H9 (cell line): ENCODE measurements around the gene GNG3. TPM values are rescaled to one million over a fixed set of nuclear protein-coding genes. Genes with fewer than 3 reads are reported as not detected.

Experiments used
- DNase-seq: peaks from one replicate; pipeline ENCODE4 v3.0.0-alpha.2; 2017
- H2AFZ ChIP-seq: one replicate; pipeline ENCODE4 v1.6.1; 2013; ENCODE audit warnings: mild to moderate bottlenecking, low read length, control low read depth, moderate library complexity
- H2AK5ac ChIP-seq: 2 replicates; pipeline ENCODE4 v1.6.1; 2013; ENCODE audit warnings: low read length, control low read depth, mixed read lengths; ENCODE audit not compliant: insufficient read length
- H2BK120ac ChIP-seq: one replicate; pipeline ENCODE4 v1.6.1; 2013; ENCODE audit warnings: low read depth, mild to moderate bottlenecking, low read length, control low read depth, inconsistent platforms; ENCODE audit not compliant: poor library complexity, severe bottlenecking
- H2BK12ac ChIP-seq: 2 replicates; pipeline ENCODE4 v1.6.1; 2013; ENCODE audit warnings: low read length, control low read depth, mixed read lengths, low read depth; ENCODE audit not compliant: insufficient read length
- H2BK15ac ChIP-seq: 2 replicates; pipeline ENCODE4 v1.6.1; 2013; ENCODE audit warnings: low read depth, low read length, control low read depth
- H2BK20ac ChIP-seq: one replicate; pipeline ENCODE4 v1.6.1; 2013; ENCODE audit warnings: low read depth, mild to moderate bottlenecking, low read length, control low read depth, inconsistent platforms; ENCODE audit not compliant: poor library complexity, severe bottlenecking
- H2BK5ac ChIP-seq: 2 replicates; pipeline ENCODE4 v1.6.1; 2013; ENCODE audit warnings: low read length, control low read depth, mixed read lengths; ENCODE audit not compliant: insufficient read length
- H3K14ac ChIP-seq: 2 replicates; pipeline ENCODE4 v1.6.1; 2013; ENCODE audit warnings: low read length, control low read depth; ENCODE audit not compliant: insufficient read depth
- H3K18ac ChIP-seq: 2 replicates; pipeline ENCODE4 v1.6.1; 2013; ENCODE audit warnings: low read depth, mild to moderate bottlenecking, mixed read lengths, low read length, control low read depth; ENCODE audit not compliant: insufficient read length
- H3K23ac ChIP-seq: 2 replicates; pipeline ENCODE4 v1.6.1; 2013; ENCODE audit warnings: low read length, control low read depth, mixed read lengths, low read depth; ENCODE audit not compliant: insufficient read length
- H3K23me2 ChIP-seq: 2 replicates; pipeline ENCODE4 v1.6.1; 2013; ENCODE audit warnings: low read depth, mild to moderate bottlenecking, mixed read lengths, low read length, control low read depth; ENCODE audit not compliant: insufficient read length, poor library complexity, severe bottlenecking
- H3K27ac ChIP-seq: 2 replicates; pipeline ENCODE4 v1.5.1; 2013; ENCODE audit warnings: low read length, control low read depth, mixed read lengths, low read depth; ENCODE audit not compliant: insufficient read length
- H3K27me3 ChIP-seq: 2 replicates; pipeline ENCODE4 v1.6.1; 2013; ENCODE audit warnings: low read length, control low read depth, inconsistent platforms; ENCODE audit not compliant: insufficient read depth
- H3K4ac ChIP-seq: 2 replicates; pipeline ENCODE4 v1.6.1; 2013; ENCODE audit warnings: low read depth, mild to moderate bottlenecking, control low read depth, inconsistent platforms, low read length, moderate library complexity
- H3K4me1 ChIP-seq: 2 replicates; pipeline ENCODE4 v1.6.1; 2013; ENCODE audit warnings: low read length, control low read depth, inconsistent platforms; ENCODE audit not compliant: insufficient read depth
- H3K4me2 ChIP-seq: 2 replicates; pipeline ENCODE4 v1.6.1; 2013; ENCODE audit warnings: low read length, control low read depth, mixed read lengths; ENCODE audit not compliant: insufficient read length, insufficient read depth
- H3K56ac ChIP-seq: 2 replicates; pipeline ENCODE4 v1.6.1; 2013; ENCODE audit warnings: low read depth, mild to moderate bottlenecking, mixed read lengths, low read length, control low read depth; ENCODE audit not compliant: insufficient read length
- H3K79me1 ChIP-seq: 2 replicates; pipeline ENCODE4 v1.6.1; 2013; ENCODE audit warnings: low read depth, mild to moderate bottlenecking, moderate library complexity, low read length, control low read depth, inconsistent platforms; ENCODE audit not compliant: insufficient read depth, poor library complexity, severe bottlenecking
- H3K79me2 ChIP-seq: 2 replicates; pipeline ENCODE4 v1.6.1; 2013; ENCODE audit warnings: low read length, control low read depth, inconsistent platforms; ENCODE audit not compliant: insufficient read depth
- H3K9ac ChIP-seq: 2 replicates; pipeline ENCODE4 v1.6.1; 2013; ENCODE audit warnings: low read length, control low read depth, mixed read lengths; ENCODE audit not compliant: insufficient read length; ENCODE audit errors: extremely low read depth
- H3K9me3 ChIP-seq: one replicate; pipeline ENCODE4 v1.6.1; 2013; ENCODE audit warnings: low read depth, low read length, inconsistent platforms; ENCODE audit not compliant: control insufficient read depth
- H3T11ph ChIP-seq: one replicate; pipeline ENCODE4 v1.6.1; 2013; ENCODE audit warnings: mild to moderate bottlenecking, low read length, control low read depth, inconsistent platforms
- H4K20me1 ChIP-seq: one replicate; pipeline ENCODE4 v1.6.1; 2013; ENCODE audit not compliant: control insufficient read depth, insufficient read length, insufficient read depth
- H4K5ac ChIP-seq: 2 replicates; pipeline ENCODE4 v1.6.1; 2013; ENCODE audit warnings: low read depth, mild to moderate bottlenecking, mixed read lengths, low read length, control low read depth; ENCODE audit not compliant: insufficient read length
- H4K8ac ChIP-seq: replicated peaks from 2 replicates; pipeline ENCODE4 v1.6.1; 2013; ENCODE audit warnings: low read length, control low read depth, mixed read lengths, low read depth; ENCODE audit not compliant: insufficient read length
- H4K91ac ChIP-seq: 2 replicates; pipeline ENCODE4 v1.6.1; 2013; ENCODE audit warnings: low read depth, mild to moderate bottlenecking, moderate library complexity, mixed read lengths, low read length, control low read depth; ENCODE audit not compliant: insufficient read length
- H3K27ac Mint-ChIP-seq, 3 experiments: 2 replicates in 2 of 3; 3 replicates in 1 of 3; pipeline ENCODE4 v1.8.0; 2020 to 2021; ENCODE audit warnings: mixed read lengths in 3 of 3, mild to moderate bottlenecking in 1 of 3, moderate library complexity in 1 of 3
- H3K27me3 Mint-ChIP-seq: 2 replicates; pipeline ENCODE4 v1.8.0; 2021; ENCODE audit warnings: low read depth, mild to moderate bottlenecking, moderate library complexity, mixed read lengths
- H3K36me3 Mint-ChIP-seq, 3 experiments: 2 replicates in 2 of 3; 3 replicates in 1 of 3; pipeline ENCODE4 v1.8.0; 2020 to 2021; ENCODE audit warnings: low read depth in 3 of 3, mixed read lengths in 3 of 3; ENCODE audit not compliant: insufficient read depth in 1 of 3
- H3K4me1 Mint-ChIP-seq, 2 experiments: 2 replicates each; pipeline ENCODE4 v1.8.0; 2020; ENCODE audit warnings: mixed read lengths in 2 of 2
- H3K4me3 Mint-ChIP-seq, 2 experiments: 2 replicates in 1 of 2; 3 replicates in 1 of 2; pipeline ENCODE4 v1.8.0; 2020 to 2021; ENCODE audit warnings: mild to moderate bottlenecking in 2 of 2, mixed read lengths in 2 of 2, moderate library complexity in 1 of 2
- H3K9me3 Mint-ChIP-seq, 2 experiments: 2 replicates in 1 of 2; 3 replicates in 1 of 2; pipeline ENCODE4 v1.8.0; 2020; ENCODE audit warnings: mild to moderate bottlenecking in 2 of 2, mixed read lengths in 2 of 2, moderate library complexity in 1 of 2
- CTCF ChIP-seq: fragments of 200-600 bp; sonication (generic); conservative IDR thresholded peaks from 3 replicates; pipeline ENCODE4 v1.8.0; 2021; ENCODE audit warnings: antibody characterized with exemption, mild to moderate bottlenecking
- WGBS: extraction: QIAGEN DNeasy Blood & Tissue Kit; methylation state at CpG from one replicate; pipeline ENCODE4 v1.1.7; 2013; ENCODE audit warnings: missing lambda C conversion rate, low lambda C conversion rate, mixed read lengths; ENCODE audit not compliant: insufficient read length; ENCODE audit errors: extremely low coverage; 5-methylcytosine and 5-hydroxymethylcytosine counted together
- total RNA-seq: library from RNA; stranded (reverse); gene quantifications from 2 replicates; pipeline ENCODE4 v1.2.1, GENCODE V29; 2021

GNG3 gene
- total RNA-seq, 1 experiment from 2014 or later = 3.2 TPM

GRCh38 chr11:62752994-62753735 is 45.7 kb downstream of the GNG3 start:
- no peaks in the 10 kb centered on the region for H3K27me3 Mint-ChIP-seq
- no CpG with 5 or more reads among the region's 15 CpGs for WGBS
- Histone ChIP-seq H3K14ac (no peak overlapping the region), H2BK120ac (no peak overlapping the region), H2BK5ac (no peak overlapping the region), H3K18ac (no peak overlapping the region), H3K4ac (no peak overlapping the region), H4K5ac (no peak overlapping the region), H4K91ac (no peak overlapping the region), H3K9ac (no peak overlapping the region), H2BK20ac (no peak overlapping the region), H3K23me2 (peaks cover 3% of the 10 kb centered on the region), H4K8ac (no peak overlapping the region), H3K79me1 (peaks cover 12% of the 10 kb centered on the region), H2AFZ (no peak overlapping the region), H3K4me1 (no peaks in the 10 kb centered on the region), H3K9me3 (no peaks in the 10 kb centered on the region), H2BK15ac (no peak overlapping the region), H3K56ac (no peak overlapping the region), H2AK5ac (no peak overlapping the region), H2BK12ac (no peak overlapping the region), H3K79me2 (peaks cover 21% of the 10 kb centered on the region; the same call in 1 of the 2 replicates), H3K23ac (no peak overlapping the region), H4K20me1 (no peaks in the 10 kb centered on the region), H3T11ph (no peak overlapping the region), H3K27me3 (no peaks in the 10 kb centered on the region), H3K27ac (no peak overlapping the region), H3K4me2 (peak overlapping the region; percentile 45)
- peaks cover 30 to 44% (median 33%) of the 10 kb centered on the region in 3 experiments for H3K36me3 Mint-ChIP-seq
- H3K27ac Mint-ChIP-seq = peak overlapping the region in 2 of 3 experiments; percentile 99; a peak in 4 of 7 replicates
- no peaks in the 10 kb centered on the region for H3K9me3 Mint-ChIP-seq
- DNase-seq = no peak
- TF ChIP-seq CTCF = no peak
- peak overlapping the region; percentile 97 to 99 for H3K4me3 Mint-ChIP-seq
- peaks cover 21 to 30% of the 10 kb centered on the region in 2 experiments for H3K4me1 Mint-ChIP-seq
